Left ventricle myocardium inferior (tissue), 1 donor: Measurements from ENCODE around the gene CUBN. TPM values are rescaled to one million over a fixed set of nuclear protein-coding genes. Genes with fewer than 3 reads are reported as not detected.

Experiments used
- DNase-seq: peaks from one replicate; pipeline ENCODE4 v3.0.0-alpha.2; 2020
- H3K27ac ChIP-seq: fragments of 200-600 bp; replicated peaks from 2 replicates; pipeline ENCODE4 v1.8.0; 2021
- H3K27me3 ChIP-seq: fragments of 200-600 bp; 2 replicates; pipeline ENCODE4 v1.8.0; 2021; ENCODE audit warnings: low read depth
- H3K36me3 ChIP-seq: fragments of 200-600 bp; 2 replicates; pipeline ENCODE4 v1.8.0; 2021
- H3K4me1 ChIP-seq: fragments of 200-600 bp; 2 replicates; pipeline ENCODE4 v1.8.0; 2021
- H3K4me3 ChIP-seq: fragments of 200-600 bp; 2 replicates; pipeline ENCODE4 v1.8.0; 2021; ENCODE audit warnings: mild to moderate bottlenecking, moderate library complexity
- H3K9me3 ChIP-seq: fragments of 200-600 bp; replicated peaks from 2 replicates; pipeline ENCODE4 v1.8.0; 2021
- intact Hi-C: fragments of 100-400 bp; cut with micrococcal nuclease; formaldehyde crosslinking; loops from one replicate; pipeline ENCODE4 v1.11.0; 2022
- total RNA-seq: library from RNA; stranded (reverse); fragmentation: NEBNext Ultra II Directional; extraction: Animal tissue kit (Norgen Biotek cat#: 25700); gene quantifications from one replicate; pipeline ENCODE4 v1.2.1, GENCODE V29; 2021
- TF ChIP-seq, protein P1 (sequence below): fragments of 200-600 bp; IDR thresholded peaks from 2 replicates; pipeline ENCODE4 v1.8.0; 2021; ENCODE audit warnings: antibody characterized with exemption, mild to moderate bottlenecking, borderline replicate concordance
- donor health status: DM: no; HTN: yes; CAD: no; lungs with severe emphysema.

The CUBN gene
- total RNA-seq, 1 donor from 2014 or later = 0.44 TPM

DNA sequence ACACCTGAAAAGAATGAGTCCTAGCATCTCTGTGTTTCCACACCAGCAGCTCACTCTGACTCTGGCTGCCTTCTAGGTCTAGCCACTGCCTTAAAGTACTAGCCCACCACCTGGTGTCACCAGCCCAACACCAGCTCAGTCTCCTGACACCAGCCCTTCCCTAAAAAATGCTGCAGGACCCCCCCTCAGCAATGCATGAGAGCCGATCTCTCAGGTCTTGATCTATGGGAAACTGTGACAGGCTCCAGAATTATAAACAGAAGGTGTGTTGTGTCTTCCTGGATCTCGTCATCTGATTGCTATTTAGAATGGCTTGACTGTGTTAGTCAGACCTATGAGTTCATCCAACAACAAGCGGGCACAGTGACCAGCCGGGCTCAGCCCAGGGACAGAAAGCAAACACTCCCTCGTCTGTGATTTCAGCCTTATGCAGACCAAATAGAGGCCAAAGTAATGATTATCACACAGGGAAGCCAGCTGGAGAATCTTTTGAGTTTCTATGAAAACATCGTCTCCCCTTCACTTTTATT lies 66.6 kb downstream of the CUBN start:
- Histone ChIP-seq H3K4me1 (peaks cover 18% of the 10 kb centered on the region), H3K9me3 (no peaks in the 10 kb centered on the region), H3K4me3 (no peak overlapping the region), H3K36me3 (no peaks in the 10 kb centered on the region), H3K27me3 (no peaks in the 10 kb centered on the region), H3K27ac (peak overlapping the region; percentile 53)
- intact Hi-C loops = no loop called here
- TF ChIP-seq, protein P1, sequence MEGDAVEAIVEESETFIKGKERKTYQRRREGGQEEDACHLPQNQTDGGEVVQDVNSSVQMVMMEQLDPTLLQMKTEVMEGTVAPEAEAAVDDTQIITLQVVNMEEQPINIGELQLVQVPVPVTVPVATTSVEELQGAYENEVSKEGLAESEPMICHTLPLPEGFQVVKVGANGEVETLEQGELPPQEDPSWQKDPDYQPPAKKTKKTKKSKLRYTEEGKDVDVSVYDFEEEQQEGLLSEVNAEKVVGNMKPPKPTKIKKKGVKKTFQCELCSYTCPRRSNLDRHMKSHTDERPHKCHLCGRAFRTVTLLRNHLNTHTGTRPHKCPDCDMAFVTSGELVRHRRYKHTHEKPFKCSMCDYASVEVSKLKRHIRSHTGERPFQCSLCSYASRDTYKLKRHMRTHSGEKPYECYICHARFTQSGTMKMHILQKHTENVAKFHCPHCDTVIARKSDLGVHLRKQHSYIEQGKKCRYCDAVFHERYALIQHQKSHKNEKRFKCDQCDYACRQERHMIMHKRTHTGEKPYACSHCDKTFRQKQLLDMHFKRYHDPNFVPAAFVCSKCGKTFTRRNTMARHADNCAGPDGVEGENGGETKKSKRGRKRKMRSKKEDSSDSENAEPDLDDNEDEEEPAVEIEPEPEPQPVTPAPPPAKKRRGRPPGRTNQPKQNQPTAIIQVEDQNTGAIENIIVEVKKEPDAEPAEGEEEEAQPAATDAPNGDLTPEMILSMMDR = no peak
- no peak for DNase-seq

DNA sequence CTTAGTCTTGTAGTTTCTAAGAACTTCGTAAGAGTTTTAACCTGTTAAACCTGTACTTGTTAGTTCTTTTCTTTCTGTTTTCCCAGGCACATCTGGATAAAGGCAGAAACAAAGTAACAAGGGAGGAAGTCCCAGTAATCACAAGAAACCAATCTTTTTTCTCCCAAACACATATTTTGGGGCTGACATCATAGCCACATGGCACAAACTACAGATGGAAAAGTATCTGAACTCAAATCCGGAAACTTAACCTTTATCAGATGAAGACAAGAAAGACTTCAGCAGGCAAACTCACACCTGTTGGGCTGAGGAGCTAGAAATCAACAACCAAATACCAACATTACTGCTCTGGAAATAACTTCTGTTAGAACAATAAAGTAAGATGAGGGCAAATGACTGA lies 67.1 kb downstream of the CUBN start:
- intact Hi-C loops = no loop called here
- no peak for DNase-seq
- peaks cover 18% of the 10 kb centered on the region for H3K4me1 ChIP-seq
- TF ChIP-seq, protein P1 = no peak
- H3K9me3 ChIP-seq = no peaks in the 10 kb centered on the region
- no peaks in the 10 kb centered on the region for H3K36me3 ChIP-seq
- H3K27me3 ChIP-seq = no peaks in the 10 kb centered on the region
- no peak overlapping the region for H3K4me3 ChIP-seq
- H3K27ac ChIP-seq = peak overlapping the region; percentile 53

DNA sequence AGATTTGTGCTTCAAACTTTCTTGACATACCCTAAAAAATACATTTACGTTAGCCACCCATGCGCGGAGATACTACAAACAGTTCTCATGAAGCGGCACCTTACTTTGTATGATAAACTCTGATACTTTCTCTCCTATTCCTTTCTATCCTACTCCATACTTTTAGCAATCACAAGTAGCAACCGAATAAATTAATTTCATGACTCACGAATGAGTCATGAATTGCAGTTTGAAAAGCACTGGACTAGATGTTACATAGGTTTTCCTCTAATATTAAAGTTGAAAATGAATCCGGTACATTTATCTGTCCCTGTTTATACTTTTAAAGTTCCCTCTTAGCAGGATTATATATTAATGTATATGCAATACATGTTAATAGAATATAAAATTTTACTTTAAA lies 67.6 kb downstream of the CUBN start:
- H3K27ac ChIP-seq = peak overlapping the region; percentile 53

DNA sequence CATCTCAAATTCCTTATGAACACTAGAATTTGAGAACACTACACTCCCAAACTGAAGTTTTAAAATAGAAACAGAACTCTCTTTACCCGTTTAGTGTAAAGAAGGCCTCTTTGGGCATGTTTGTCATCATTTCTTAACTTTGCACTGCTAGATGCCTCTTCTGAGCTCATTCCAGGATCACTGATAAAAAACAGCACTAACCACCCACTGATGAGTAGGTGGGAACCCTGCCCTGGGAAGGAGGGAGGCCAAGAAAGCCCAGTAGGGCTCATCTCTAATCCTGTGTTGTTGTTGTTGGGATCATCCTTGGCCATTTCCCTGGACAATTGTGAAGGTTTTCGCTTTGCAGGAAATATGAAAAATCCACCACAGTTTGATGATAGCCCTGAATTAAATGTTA lies 68.2 kb downstream of the CUBN start:
- Histone ChIP-seq H3K27ac (no peak overlapping the region), H3K4me3 (no peak overlapping the region), H3K27me3 (no peaks in the 10 kb centered on the region), H3K9me3 (no peaks in the 10 kb centered on the region), H3K36me3 (no peaks in the 10 kb centered on the region), H3K4me1 (peaks cover 18% of the 10 kb centered on the region)
- intact Hi-C loops = no loop called here
- TF ChIP-seq, protein P1 = no peak
- DNase-seq = no peak

More for the DNA sequence above, 67.6 kb downstream of the CUBN start:
- intact Hi-C loops = no loop called here
- Histone ChIP-seq H3K9me3 (no peaks in the 10 kb centered on the region), H3K4me3 (no peak overlapping the region), H3K36me3 (no peaks in the 10 kb centered on the region), H3K27me3 (no peaks in the 10 kb centered on the region), H3K4me1 (peaks cover 18% of the 10 kb centered on the region)
- TF ChIP-seq, protein P1 = no peak
- no peak for DNase-seq

DNA sequence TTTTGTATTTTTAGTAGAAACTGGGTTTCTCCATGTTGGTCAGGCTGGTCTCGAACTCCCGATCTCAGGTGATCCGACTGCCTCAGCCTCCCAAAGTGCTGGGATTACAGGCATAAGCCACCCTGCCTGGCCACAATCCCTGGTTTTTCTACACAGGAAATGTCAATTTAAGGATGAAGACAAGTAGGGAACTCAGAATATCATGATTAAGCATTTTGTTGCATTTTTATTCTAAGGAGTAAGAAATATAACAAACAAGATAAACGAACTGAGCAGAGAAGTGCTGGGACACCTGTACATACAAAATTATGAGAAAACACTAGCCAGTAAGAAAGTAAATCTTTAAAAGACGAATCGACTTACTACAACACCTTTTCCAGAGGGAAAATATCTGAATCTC lies 69.3 kb downstream of the CUBN start:
- DNase-seq = no peak
- intact Hi-C loops = no loop called here
- H3K9me3 ChIP-seq = no peaks in the 10 kb centered on the region
- H3K27ac ChIP-seq = no peak overlapping the region
- H3K36me3 ChIP-seq = no peaks in the 10 kb centered on the region
- H3K4me1 ChIP-seq = peaks cover 18% of the 10 kb centered on the region
- H3K27me3 ChIP-seq = no peaks in the 10 kb centered on the region
- H3K4me3 ChIP-seq = no peak overlapping the region
- TF ChIP-seq, protein P1 = no peak

DNA sequence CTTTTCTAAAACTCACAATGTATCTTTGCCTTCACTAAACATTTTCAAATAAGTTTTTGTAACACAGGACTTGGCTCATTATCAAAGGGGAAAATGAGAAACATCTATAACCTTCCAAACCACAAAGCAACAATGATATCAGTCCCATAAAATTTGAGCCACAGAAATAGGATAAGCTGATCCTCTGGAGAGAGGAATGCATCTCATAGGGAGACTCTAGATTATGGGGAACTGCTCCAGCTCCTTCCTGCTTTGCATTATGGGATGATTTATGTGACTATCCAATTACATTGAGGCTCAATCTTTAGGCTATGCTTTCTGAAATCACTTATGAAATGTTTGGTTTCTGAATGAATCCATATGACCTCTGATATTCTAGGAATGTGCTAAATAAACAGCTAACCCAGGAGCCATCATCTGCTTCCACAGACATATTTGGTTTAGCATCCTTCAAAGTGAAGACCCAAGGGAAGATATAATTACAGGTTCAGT lies 70.4 kb downstream of the CUBN start:
- TF ChIP-seq, protein P1 = no peak

More for the DNA sequence above, 70.4 kb downstream of the CUBN start:
- H3K36me3 ChIP-seq = no peaks in the 10 kb centered on the region
- H3K27ac ChIP-seq = no peak overlapping the region
- no peak for DNase-seq
- H3K4me3 ChIP-seq = no peak overlapping the region
- H3K27me3 ChIP-seq = no peaks in the 10 kb centered on the region
- H3K4me1 ChIP-seq = peaks cover 18% of the 10 kb centered on the region
- intact Hi-C loops = no loop called here
- no peaks in the 10 kb centered on the region for H3K9me3 ChIP-seq
